ENCODE results near the gene ADAM33.

GRCh38 chr20:3706774-3707507 lies 25.1 kb upstream of the ADAM33 start:
- no peak for TF ChIP-seq CTCF (IDR thresholded peaks at IDR 0.05)
- TF ChIP-seq ZFX (IDR thresholded peaks at IDR 0.05; ENCODE audit: borderline replicate concordance): no peak
